A549 (cell line): ENCODE data around the gene DDX49. TPM values are rescaled to one million over a fixed set of nuclear protein-coding genes. Genes with fewer than 3 reads are reported as not detected.

ENCODE experiments used
- ATAC-seq, 2 experiments: fragments of 200-7000 bp in 1 of 2; fragments of >200 bp in 1 of 2; cut with Nextera tagmentation in 1 of 2; cut with Tn5 transposase in 1 of 2; 3 replicates each; pipeline versions ENCODE4 v1.8.0 to v1.9.1; 2018 to 2020; ENCODE audit warnings: mild to moderate bottlenecking in 1 of 2, moderate library complexity in 1 of 2
- CTCF ChIA-PET: fragments of 300-600 bp; sonication (Branson Sonifier 250); formaldehyde crosslinking; extraction: SDS; loops from one replicate; lab custom pipeline; 2021; ENCODE audit warnings: antibody characterized with exemption, inconsistent platforms; lab: Yijun Ruan, JAX
- POLR2A ChIA-PET: fragments of 350-600 bp; formaldehyde crosslinking; extraction: SDS; loops from one replicate; lab custom pipeline; 2021; ENCODE audit warnings: antibody characterized with exemption, inconsistent platforms; lab: Yijun Ruan, JAX
- DNase-seq, 2 experiments: peaks; one replicate each; pipeline versions ENCODE4 v3.0.0 to v3.0.0-alpha.2; 2011 to 2016; ENCODE audit warnings: low read depth in 1 of 2, low spot score in 1 of 2
- FAIRE-seq: peaks from 2 replicates; lab custom pipeline; 2011; peaks lifted over from hg19 to GRCh38; lab: Jason Lieb, UNC
- H3K27ac ChIP-seq, 2 experiments: fragments of >200 bp; sonication (Bioruptor Twin); formaldehyde crosslinking; 3 replicates each; pipeline ENCODE4 v1.5.1; 2016 to 2017
- H3K4me1 ChIP-seq: fragments of >200 bp; sonication (Bioruptor Twin); formaldehyde crosslinking; 3 replicates; pipeline ENCODE4 v1.6.1; 2016
- H3K4me2 ChIP-seq: fragments of >200 bp; sonication (Bioruptor Twin); formaldehyde crosslinking; 3 replicates; pipeline ENCODE4 v1.6.1; 2016
- H3K4me3 ChIP-seq: fragments of >200 bp; sonication (Bioruptor Twin); formaldehyde crosslinking; 3 replicates; pipeline ENCODE4 v1.5.1; 2016
- H3K9me3 ChIP-seq: fragments of >200 bp; sonication (Bioruptor Twin); formaldehyde crosslinking; 3 replicates; pipeline ENCODE4 v1.6.1; 2016
- CBX2 ChIP-seq: fragments of 200-600 bp; sonication (generic); IDR thresholded peaks from 2 replicates; pipeline ENCODE4 v1.6.1; 2016; ENCODE audit warnings: low read depth, mild to moderate bottlenecking, borderline replicate concordance
- CHD2 ChIP-seq: fragments of 150-350 bp; IDR thresholded peaks from 2 replicates; pipeline ENCODE4 v1.6.1; 2014; ENCODE audit warnings: low read length; ENCODE audit not compliant: partially characterized antibody
- CHD4 ChIP-seq: fragments of 200-600 bp; sonication (generic); IDR thresholded peaks from 2 replicates; pipeline ENCODE4 v1.6.1; 2016; ENCODE audit warnings: antibody characterized with exemption, mild to moderate bottlenecking, borderline replicate concordance
- CTCF ChIP-seq: fragments of >200 bp; sonication (Bioruptor Twin); formaldehyde crosslinking; IDR thresholded peaks from 3 replicates; pipeline ENCODE4 v1.5.1; 2016
- EHMT2 ChIP-seq: fragments of 200-600 bp; sonication (generic); IDR thresholded peaks from 2 replicates; pipeline ENCODE4 v1.6.1; 2016; ENCODE audit warnings: antibody characterized with exemption, low read depth, mild to moderate bottlenecking, moderate library complexity
- FOSB ChIP-seq: fragments of 250-450 bp; sonication (Bioruptor Pico); IDR thresholded peaks from 2 replicates; pipeline ENCODE4 v1.5.0; 2020; ENCODE audit warnings: mild to moderate bottlenecking, moderate library complexity
- FOSL2 ChIP-seq, 2 experiments: fragments of 450-650 bp in 1 of 2; fragments of >200 bp in 1 of 2; sonication (Bioruptor Twin) in 1 of 2; formaldehyde crosslinking; IDR thresholded peaks; 2 replicates each; pipeline versions ENCODE4 v1.5.0 to v1.6.1; 2016 to 2020; ENCODE audit warnings: mild to moderate bottlenecking in 1 of 2, moderate library complexity in 1 of 2
- FOXS1 ChIP-seq: fragments of 250-450 bp; sonication (Bioruptor Pico); IDR thresholded peaks from 2 replicates; pipeline ENCODE4 v1.5.0; 2020; ENCODE audit warnings: mild to moderate bottlenecking, moderate library complexity
- HDAC2 ChIP-seq: fragments of 200-600 bp; sonication (generic); IDR thresholded peaks from 2 replicates; pipeline ENCODE4 v1.6.1; 2016
- HMGXB4 ChIP-seq: fragments of 250-450 bp; sonication (Bioruptor Pico); IDR thresholded peaks from 2 replicates; pipeline ENCODE4 v1.5.0; 2021; ENCODE audit warnings: mild to moderate bottlenecking, moderate library complexity, borderline replicate concordance
- HOXB5 ChIP-seq: fragments of 250-450 bp; sonication (Bioruptor Pico); IDR thresholded peaks from 2 replicates; pipeline ENCODE4 v1.5.0; 2020; ENCODE audit warnings: mild to moderate bottlenecking, moderate library complexity
- JUNB ChIP-seq: fragments of >200 bp; sonication (Bioruptor Twin); formaldehyde crosslinking; IDR thresholded peaks from 2 replicates; pipeline ENCODE4 v1.6.1; 2016
- KDM1A ChIP-seq: fragments of 200-600 bp; sonication (generic); IDR thresholded peaks from 2 replicates; pipeline ENCODE4 v1.6.1; 2016; ENCODE audit warnings: low read depth, mild to moderate bottlenecking
- KDM5A ChIP-seq: fragments of 200-600 bp; sonication (generic); IDR thresholded peaks from 2 replicates; pipeline ENCODE4 v1.6.1; 2016; ENCODE audit warnings: antibody characterized with exemption, mild to moderate bottlenecking
- MAX ChIP-seq: IDR thresholded peaks from 2 replicates; pipeline ENCODE4 v1.6.1; 2012
- RAD21 ChIP-seq, 2 experiments: fragments of >200 bp in 1 of 2; sonication (Bioruptor Twin) in 1 of 2; formaldehyde crosslinking in 1 of 2; IDR thresholded peaks in 1 of 2; conservative IDR thresholded peaks in 1 of 2; 2 replicates in 1 of 2; 3 replicates in 1 of 2; pipeline ENCODE4 v1.6.1; 2012 to 2018; ENCODE audit warnings: inconsistent platforms in 1 of 2
- RCOR1 ChIP-seq: fragments of 150-350 bp; IDR thresholded peaks from 2 replicates; pipeline ENCODE4 v1.6.1; 2014; ENCODE audit warnings: antibody characterized with exemption, low read length, low read depth
- REST ChIP-seq: fragments of 200-600 bp; sonication (generic); IDR thresholded peaks from 2 replicates; pipeline ENCODE4 v1.6.1; 2016; ENCODE audit warnings: antibody characterized with exemption, mild to moderate bottlenecking, moderate library complexity
- RFX5 ChIP-seq: fragments of 450-650 bp; IDR thresholded peaks from 2 replicates; pipeline ENCODE4 v1.7.1; 2014; ENCODE audit warnings: antibody characterized with exemption, mild to moderate bottlenecking, moderate library complexity
- SMC3 ChIP-seq: fragments of >200 bp; sonication (Bioruptor Twin); formaldehyde crosslinking; IDR thresholded peaks from 3 replicates; pipeline ENCODE4 v1.6.1; 2018; ENCODE audit warnings: inconsistent platforms
- SREBF2 ChIP-seq: fragments of 450-650 bp; IDR thresholded peaks from 2 replicates; pipeline ENCODE4 v1.6.1; 2014; ENCODE audit warnings: mild to moderate bottlenecking, moderate library complexity
- TFCP2L1 ChIP-seq: fragments of 250-450 bp; sonication (Bioruptor Pico); IDR thresholded peaks from 2 replicates; pipeline ENCODE4 v1.5.0; 2021; ENCODE audit warnings: mild to moderate bottlenecking
- ZSCAN20 ChIP-seq: fragments of 250-450 bp; sonication (Bioruptor Pico); IDR thresholded peaks from 2 replicates; pipeline ENCODE4 v1.8.0; 2022; ENCODE audit warnings: mild to moderate bottlenecking, moderate library complexity
- whole genome bisulfite sequencing: methylation state at CpG from one replicate; pipeline ENCODE4 v1.1.6; 2017; ENCODE audit errors: missing lambda C conversion rate; 5-methylcytosine and 5-hydroxymethylcytosine counted together
- polyA plus RNA-seq, 4 experiments: library from polyadenylated mRNA; depleted of rRNA in 3 of 4; stranded (reverse); fragments of >200 nt; fragmentation: RNase III in 1 of 4; extraction: RNeasy Plus Mini Kit Qiagen cat#74134 plus additional on column Dnase treatment in 1 of 4; gene quantifications; 2 replicates in 3 of 4; 3 replicates in 1 of 4; pipeline ENCODE4 v1.2.3, GENCODE V29; 2011 to 2017

The DDX49 gene
- polyA plus RNA-seq, 2 of the 4 experiments (the other 2 are of a cell fraction), result 23.4 to 31.5 TPM

GRCh38 chr19:18895038-18895823, 24.3 kb upstream of the DDX49 start:
- ChIA-PET POLR2A (interaction anchor here (1.8 kb wide), 1 partner anchor 24 kb away, joined by 4 read pairs; the partner anchor contains the start of genes COPE and DDX49), CTCF (interaction anchor here (0.9 to 4.1 kb wide), 26 partner anchors 9 to 252 kb away, joined by 3 to 46 read pairs (median 4); partner anchors contain the start of genes COPE and DDX49)
- DNase-seq (peak; percentile 66 to 74), FAIRE-seq (no peak), ATAC-seq (peak; percentile 72 to 87)
- H3K9me3 ChIP-seq, result no peaks in the 10 kb centered on the region
- WGBS, result no CpG with 5 or more reads among the region's 72 CpGs
- H3K4me1 ChIP-seq, result peaks cover 11% of the 10 kb centered on the region; the same call in 2 of the 3 replicates
- no peak for TF ChIP-seq JUNB
- TF ChIP-seq KDM5A, result no peak
- TF ChIP-seq FOXS1 (CRISPR knock-in tag), result no peak
- TF ChIP-seq RAD21 (conservative IDR thresholded peaks at IDR 0.05 in 1 of 2, IDR thresholded peaks at IDR 0.05 in 1 of 2), result peak; percentile 38 to 45; a peak in 4 of 5 replicates
- peak; percentile 48; the same call in 2 of the 3 replicates for TF ChIP-seq CTCF
- peak; percentile 40; the same call in 2 of the 3 replicates for TF ChIP-seq SMC3
- peak; percentile 38; the same call in 1 of the 2 replicates for TF ChIP-seq MAX
- H3K4me3 ChIP-seq, result peak overlapping the region; percentile 76
- peak overlapping the region; percentile 98 for H3K4me2 ChIP-seq
- H3K27ac ChIP-seq, result peak overlapping the region; percentile 66 to 83; a peak in 5 of 6 replicates

- TF ChIP-seq KDM5A (no peak), CHD4 (no peak), HMGXB4 (CRISPR knock-in tag) (no peak), KDM1A (no peak), RFX5 (no peak)
- peak in 1 of 2 experiments; percentile 21 for DNase-seq
- FAIRE-seq, result no peak
- peak within 1 kb of the TSS; percentile 66 to 83; a peak in 5 of 6 replicates for H3K27ac ChIP-seq
- ChIA-PET CTCF (interaction anchor here (1.0 to 4.1 kb wide), 9 partner anchors 9 to 189 kb away, joined by 3 to 46 read pairs (median 6); no protein-coding TSS in a partner anchor), POLR2A (interaction anchor here (1.8 kb wide), 1 partner anchor 24 kb away, joined by 4 read pairs; the partner anchor contains the start of genes COPE and DDX49)
- peak; percentile 31 to 39; a peak in 5 of 6 replicates for ATAC-seq
- H3K4me3 ChIP-seq, result peak within 1 kb of the TSS; percentile 76
- H3K4me2 ChIP-seq, result peak within 1 kb of the TSS; percentile 98
- no peaks in the 10 kb centered on the region for H3K9me3 ChIP-seq
- no CpG with 5 or more reads among the region's 89 CpGs for WGBS
- H3K4me1 ChIP-seq, result peaks cover 11% of the 10 kb centered on the region; the same call in 2 of the 3 replicates
Measured at GRCh38 chr19:18895824-18896341, 23.6 kb upstream of the DDX49 start, which contains the start of gene CERS1. TSS of gene CERS1 (minus strand) at chr19:18896158. CDS start at chr19:18896072, 86 bp downstream.

- no peaks in the 10 kb centered on the region for H3K9me3 ChIP-seq
- peaks cover 11% of the 10 kb centered on the region; the same call in 2 of the 3 replicates for H3K4me1 ChIP-seq
- WGBS, result 70% methylated on average over 23 of the region's 33 CpGs
- ChIA-PET POLR2A (no interaction called here), CTCF (interaction anchor here (1.1 to 4.1 kb wide), 7 partner anchors 8 to 117 kb away, joined by 3 to 46 read pairs (median 6); no protein-coding TSS in a partner anchor)
- peak; percentile 35 to 54 for DNase-seq
- peak in 1 of 2 experiments; percentile 25; a peak in 3 of 6 replicates for ATAC-seq
- FAIRE-seq, result no peak
- H3K4me3 ChIP-seq, result peak overlapping the region; percentile 76
- H3K27ac ChIP-seq, result peak overlapping the region in 1 of 2 experiments; percentile 83; a peak in 3 of 6 replicates
- peak overlapping the region; percentile 98 for H3K4me2 ChIP-seq
- TF ChIP-seq TFCP2L1 (CRISPR knock-in tag), result no peak
- no peak for TF ChIP-seq CBX2
- no peak for TF ChIP-seq REST
- no peak for TF ChIP-seq HOXB5 (CRISPR knock-in tag)
- TF ChIP-seq FOSL2 (IDR thresholded peaks at IDR 0.05), result no peak
- no peak for TF ChIP-seq FOSL2 (CRISPR knock-in tag; IDR thresholded peaks at IDR 0.05)
- no peak for TF ChIP-seq EHMT2
- no peak for TF ChIP-seq SREBF2
- no peak for TF ChIP-seq CHD2
- TF ChIP-seq HDAC2, result no peak
- no peak for TF ChIP-seq FOSB (CRISPR knock-in tag)
- TF ChIP-seq RCOR1, result no peak
- no peak for TF ChIP-seq ZSCAN20 (CRISPR knock-in tag)
Measured at GRCh38 chr19:18896421-18896841, 23.1 kb upstream of the DDX49 start.
